Testis (tissue), 2 donors: ENCODE measurements around the gene C11orf58.

Source experiments
- CTCF ChIP-seq, 3 experiments: fragments of 450-650 bp in 2 of 3; fragments of 200-600 bp in 1 of 3; sonication (generic) in 1 of 3; IDR thresholded peaks; one replicate each; pipeline ENCODE4 v1.5.1; 2016 to 2019; ENCODE audit warnings: antibody characterized with exemption in 3 of 3, mild to moderate bottlenecking in 2 of 3, moderate library complexity in 1 of 3
- POLR2A ChIP-seq: fragments of 450-650 bp; IDR thresholded peaks from one replicate; pipeline ENCODE4 v1.6.1; 2017; ENCODE audit warnings: antibody characterized with exemption, mild to moderate bottlenecking, moderate library complexity

- TF ChIP-seq CTCF (IDR thresholded peaks at IDR 0.05): no peak
- no peak for TF ChIP-seq POLR2A
Measured at GRCh38 chr11:16789560-16790485, 51.4 kb downstream of the C11orf58 start.
